RWPE2 (cell line): ENCODE measurements around the gene C2CD2.

Experiments
- ATAC-seq: fragments of 200-7000 bp; cut with Tn5 transposase; 3 replicates; pipeline ENCODE4 v1.9.1; 2021; ENCODE audit warnings: low read depth
- DNase-seq: peaks from one replicate; pipeline ENCODE4 v3.0.0-alpha.2; 2020; ENCODE audit warnings: low spot score
- H3K27ac ChIP-seq: fragments of 450-650 bp; 2 replicates; pipeline ENCODE4 v1.5.1; 2017; ENCODE audit warnings: mild to moderate bottlenecking; ENCODE audit not compliant: poor library complexity, severe bottlenecking
- H3K27me3 ChIP-seq: fragments of 250-450 bp; sonication (Bioruptor Pico); 2 replicates; pipeline ENCODE4 v1.5.1; 2021; ENCODE audit warnings: mild to moderate bottlenecking, moderate library complexity; ENCODE audit not compliant: insufficient read depth, poor library complexity, severe bottlenecking
- H3K36me3 ChIP-seq: fragments of 250-450 bp; sonication (Bioruptor Pico); 2 replicates; pipeline ENCODE4 v1.5.1; 2020; ENCODE audit warnings: low read depth, mild to moderate bottlenecking, moderate library complexity
- H3K4me1 ChIP-seq: fragments of 250-450 bp; sonication (Bioruptor Pico); 2 replicates; pipeline ENCODE4 v1.5.1; 2021; ENCODE audit warnings: mild to moderate bottlenecking, moderate library complexity; ENCODE audit not compliant: insufficient read depth, poor library complexity, severe bottlenecking
- H3K4me3 ChIP-seq: fragments of 250-450 bp; sonication (Bioruptor Pico); 2 replicates; pipeline ENCODE4 v1.5.1; 2021; ENCODE audit warnings: mild to moderate bottlenecking, moderate library complexity; ENCODE audit not compliant: severe bottlenecking
- H3K9me3 ChIP-seq: fragments of 250-450 bp; sonication (Bioruptor Pico); 2 replicates; pipeline ENCODE4 v1.5.1; 2021; ENCODE audit warnings: mild to moderate bottlenecking, moderate library complexity; ENCODE audit not compliant: severe bottlenecking
- TF ChIP-seq, protein P1 (sequence below): fragments of 450-650 bp; IDR thresholded peaks from one replicate; pipeline ENCODE4 v1.5.1; 2017; ENCODE audit warnings: mild to moderate bottlenecking, moderate library complexity; ENCODE audit not compliant: poor library complexity, severe bottlenecking

Gene C2CD2

DNA sequence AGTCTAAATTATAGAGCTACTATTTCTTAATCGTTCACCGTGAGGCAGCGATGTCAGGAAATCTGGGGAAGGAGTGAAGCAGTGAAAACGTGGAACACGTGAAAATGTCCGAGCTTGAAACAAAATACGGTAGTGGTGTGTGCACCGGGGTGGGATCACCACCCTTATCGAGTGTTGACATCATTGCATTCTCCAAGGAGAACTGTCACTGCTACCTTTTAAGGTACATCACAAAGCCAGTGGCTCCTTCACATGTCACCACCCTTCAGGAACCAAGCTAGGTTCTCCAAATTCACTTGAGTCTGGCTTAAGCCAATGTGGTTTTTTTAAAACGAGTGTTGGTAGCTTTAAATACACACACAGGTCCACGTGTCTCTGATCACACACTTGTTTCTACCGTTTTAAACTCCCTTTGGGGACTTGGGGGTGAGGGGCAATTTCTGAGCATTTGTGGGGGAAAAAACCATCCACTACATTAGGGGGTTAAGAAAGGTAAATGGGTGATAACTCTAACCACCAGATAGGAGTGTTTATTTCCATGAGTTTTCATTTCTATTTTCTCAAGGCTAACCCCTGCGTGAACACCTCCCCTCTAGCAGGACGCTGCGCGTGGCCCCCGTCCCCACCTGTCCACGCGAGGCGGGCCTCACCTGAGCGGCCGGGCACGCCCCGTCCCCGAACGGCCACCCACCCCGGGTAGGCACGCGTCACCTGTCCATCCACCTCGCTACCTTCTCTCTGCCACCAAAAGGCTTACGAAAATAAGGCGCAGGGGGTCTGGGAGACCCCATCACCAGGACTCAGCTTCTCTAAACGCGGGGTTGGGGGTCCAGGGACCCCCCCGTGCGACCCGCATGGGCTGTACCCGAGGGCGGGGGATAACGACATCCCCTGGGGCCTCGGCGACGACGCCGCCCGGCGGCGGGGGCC is 75.7 kb downstream of the C2CD2 start:
- Histone ChIP-seq H3K36me3 (peaks cover 26% of the 10 kb centered on the region), H3K27me3 (no peaks in the 10 kb centered on the region), H3K4me3 (peak overlapping the region; percentile 67)

DNA sequence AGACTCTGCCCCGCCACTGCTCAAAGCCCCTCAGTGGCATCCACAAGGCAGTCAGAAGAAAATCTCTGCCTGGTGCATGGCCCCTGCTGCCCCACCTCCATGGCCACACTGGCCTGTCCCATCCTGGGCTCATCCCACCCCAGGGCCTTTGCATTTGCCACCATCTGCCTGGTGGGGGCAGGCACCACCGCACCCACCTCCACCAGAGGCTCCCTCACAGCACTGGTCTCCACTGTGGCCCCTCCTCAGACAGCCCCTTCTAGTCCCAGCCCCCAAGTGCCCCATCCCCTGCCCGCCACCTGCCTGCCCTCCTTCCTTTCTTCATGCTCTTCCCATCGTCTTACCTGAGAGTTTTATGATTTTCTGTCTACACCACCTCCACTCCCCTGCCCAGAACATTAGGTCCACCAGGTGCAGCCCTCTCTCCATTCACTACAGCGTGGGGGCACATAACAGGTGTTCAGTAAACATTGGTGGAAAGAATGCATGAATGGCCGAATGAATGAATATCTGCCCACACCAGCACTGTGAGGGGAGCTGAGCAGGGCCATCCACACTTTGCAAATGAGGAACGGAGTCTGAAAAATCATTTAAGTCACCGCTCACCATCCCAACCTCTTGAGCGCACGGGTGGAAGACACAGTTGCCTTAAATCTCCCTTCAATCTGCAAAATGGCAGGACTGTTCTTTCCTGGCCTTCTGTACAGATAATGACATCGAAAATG is 76.7 kb downstream of the C2CD2 start:
- no peaks in the 10 kb centered on the region for H3K27me3 ChIP-seq
- H3K36me3 ChIP-seq = peaks cover 35% of the 10 kb centered on the region
- no peak overlapping the region for H3K27ac ChIP-seq
- no peak overlapping the region for H3K4me3 ChIP-seq
- no peak for DNase-seq
- H3K9me3 ChIP-seq = no peaks in the 10 kb centered on the region
- ATAC-seq = no peak
- H3K4me1 ChIP-seq = peaks cover 6% of the 10 kb centered on the region
- TF ChIP-seq, protein P1, sequence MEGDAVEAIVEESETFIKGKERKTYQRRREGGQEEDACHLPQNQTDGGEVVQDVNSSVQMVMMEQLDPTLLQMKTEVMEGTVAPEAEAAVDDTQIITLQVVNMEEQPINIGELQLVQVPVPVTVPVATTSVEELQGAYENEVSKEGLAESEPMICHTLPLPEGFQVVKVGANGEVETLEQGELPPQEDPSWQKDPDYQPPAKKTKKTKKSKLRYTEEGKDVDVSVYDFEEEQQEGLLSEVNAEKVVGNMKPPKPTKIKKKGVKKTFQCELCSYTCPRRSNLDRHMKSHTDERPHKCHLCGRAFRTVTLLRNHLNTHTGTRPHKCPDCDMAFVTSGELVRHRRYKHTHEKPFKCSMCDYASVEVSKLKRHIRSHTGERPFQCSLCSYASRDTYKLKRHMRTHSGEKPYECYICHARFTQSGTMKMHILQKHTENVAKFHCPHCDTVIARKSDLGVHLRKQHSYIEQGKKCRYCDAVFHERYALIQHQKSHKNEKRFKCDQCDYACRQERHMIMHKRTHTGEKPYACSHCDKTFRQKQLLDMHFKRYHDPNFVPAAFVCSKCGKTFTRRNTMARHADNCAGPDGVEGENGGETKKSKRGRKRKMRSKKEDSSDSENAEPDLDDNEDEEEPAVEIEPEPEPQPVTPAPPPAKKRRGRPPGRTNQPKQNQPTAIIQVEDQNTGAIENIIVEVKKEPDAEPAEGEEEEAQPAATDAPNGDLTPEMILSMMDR = no peak

More for the DNA sequence above, 75.7 kb downstream of the C2CD2 start:
- ATAC-seq = no peak
- Histone ChIP-seq H3K4me1 (peaks cover 6% of the 10 kb centered on the region), H3K27ac (peak overlapping the region; percentile 63), H3K9me3 (no peaks in the 10 kb centered on the region)
- DNase-seq = no peak
- TF ChIP-seq, protein P1 = no peak

DNA sequence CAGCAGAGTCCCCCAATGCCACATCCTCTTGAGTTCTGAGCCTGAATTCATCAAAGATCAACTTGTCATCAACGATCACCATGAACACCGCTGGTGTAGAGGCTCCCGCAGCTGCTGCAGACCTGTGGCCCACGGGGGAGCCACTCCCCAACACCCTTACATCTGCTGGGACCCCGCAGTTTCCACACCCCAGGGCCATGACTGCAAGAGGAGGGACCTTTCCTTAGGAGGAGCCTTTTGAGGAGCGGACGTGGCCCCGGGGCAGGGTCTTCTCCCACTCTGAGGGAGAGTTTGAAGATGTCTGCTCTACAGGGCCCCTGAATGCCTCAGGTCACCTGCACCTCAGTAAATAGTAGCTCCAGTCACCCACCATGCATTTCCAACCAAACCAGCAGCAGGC is 77.4 kb downstream of the C2CD2 start:
- TF ChIP-seq, protein P1 = no peak
- DNase-seq (no peak), ATAC-seq (no peak)
- H3K27me3 ChIP-seq = no peaks in the 10 kb centered on the region
- H3K36me3 ChIP-seq = peaks cover 41% of the 10 kb centered on the region
- H3K9me3 ChIP-seq = no peaks in the 10 kb centered on the region
- no peak overlapping the region for H3K27ac ChIP-seq
- H3K4me1 ChIP-seq = peaks cover 6% of the 10 kb centered on the region
- no peak overlapping the region for H3K4me3 ChIP-seq

DNA sequence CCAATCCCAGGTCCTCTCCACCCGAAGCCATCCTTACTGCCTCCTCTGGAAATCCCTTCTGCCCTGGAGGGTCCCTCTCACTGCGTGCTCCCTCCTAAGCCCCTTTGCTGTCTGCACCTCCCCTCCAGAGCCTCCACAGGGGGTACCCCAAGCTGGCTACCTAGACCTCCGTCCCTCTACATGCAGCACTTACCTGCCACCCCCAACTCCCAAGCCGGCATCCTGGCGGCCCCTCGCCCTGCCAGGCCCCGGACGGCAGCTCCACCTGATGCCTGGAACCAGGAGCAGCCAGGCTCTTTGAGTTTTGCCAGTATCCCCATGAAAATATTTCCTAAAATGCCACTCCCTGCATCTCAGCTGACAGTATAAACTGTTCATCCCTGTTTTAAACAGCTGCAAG is 78.7 kb downstream of the C2CD2 start:
- H3K4me3 ChIP-seq = no peak overlapping the region
- TF ChIP-seq, protein P1 = no peak
- ATAC-seq (no peak), DNase-seq (no peak)
- H3K27me3 ChIP-seq = no peaks in the 10 kb centered on the region
- no peaks in the 10 kb centered on the region for H3K9me3 ChIP-seq
- no peak overlapping the region for H3K27ac ChIP-seq
- H3K4me1 ChIP-seq = peaks cover 6% of the 10 kb centered on the region
- peaks cover 41% of the 10 kb centered on the region for H3K36me3 ChIP-seq
